Subcutaneous preadipocyte (primary cell): ENCODE results near the gene GTF2H3. TPM values are rescaled to one million over a fixed set of nuclear protein-coding genes. Genes with fewer than 3 reads are reported as not detected.

Source experiments
- small RNA-seq: library from RNA; depleted of rRNA; stranded (forward); fragments of <200 nt; gene quantifications from one replicate; pipeline ENCODE3, GENCODE V24; 2012
- total RNA-seq: library from RNA; depleted of rRNA; stranded (reverse); fragments of >200 nt; gene quantifications from 2 replicates; pipeline ENCODE4 v1.2.3, GENCODE V29; 2012

The GTF2H3 gene
- 52.4 and 66.9 TPM in 2 replicates for total RNA-seq

DNA sequence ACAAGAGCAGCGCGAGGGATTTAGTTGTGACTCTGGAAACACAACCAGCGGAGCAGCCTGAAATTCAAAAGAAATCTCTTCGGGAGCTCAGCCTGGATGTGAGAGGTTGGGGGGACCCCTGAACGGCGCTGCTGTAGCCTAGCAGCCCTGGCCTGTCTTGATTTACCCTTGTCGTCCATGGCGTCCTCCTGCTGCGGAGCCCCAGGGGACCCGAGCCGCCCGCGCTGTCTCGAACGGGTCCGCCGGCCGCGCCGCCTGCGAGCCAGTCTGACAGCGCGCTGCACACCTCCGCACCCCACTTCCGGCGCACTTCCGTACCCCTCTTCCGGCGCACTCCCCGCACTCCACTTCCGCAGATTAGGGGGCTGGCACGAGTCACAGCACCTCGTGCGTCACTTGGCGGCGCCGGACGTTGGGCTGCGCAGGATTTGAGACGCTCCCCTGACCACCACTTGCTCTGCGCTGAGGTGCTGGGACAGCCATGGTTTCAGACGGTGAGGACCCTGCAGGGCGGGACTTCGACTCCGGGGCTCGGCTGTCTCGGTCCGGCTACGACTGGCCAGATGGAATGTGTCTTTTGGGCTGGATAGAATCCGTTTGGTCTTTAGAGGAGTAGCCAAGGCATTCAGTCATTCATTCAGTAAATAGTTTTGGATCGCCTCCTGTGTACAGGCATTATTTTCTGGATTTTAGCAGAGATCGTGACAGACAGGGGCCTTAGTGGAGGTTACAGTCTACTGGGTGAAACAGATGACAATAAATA lies at the start of gene GTF2H3, which contains the start of gene EIF2B1:
Gene GTF2H3, plus strand, starts transcription at position 451 of the 763 bp plus-strand sequence. Its CDS starts 31 bp downstream, at position 482.
Gene EIF2B1, minus strand, starts transcription at position 308 of the 763 bp plus-strand sequence. Its CDS starts 129 bp downstream, at position 179.

GRCh38 chr12:123601602-123602489 lies 31.8 kb upstream of the GTF2H3 start, which contains the start of gene DDX55:
Gene DDX55, plus strand, starts transcription at chr12:123602099. Its CDS starts 50 bp downstream, at chr12:123602149.

DNA sequence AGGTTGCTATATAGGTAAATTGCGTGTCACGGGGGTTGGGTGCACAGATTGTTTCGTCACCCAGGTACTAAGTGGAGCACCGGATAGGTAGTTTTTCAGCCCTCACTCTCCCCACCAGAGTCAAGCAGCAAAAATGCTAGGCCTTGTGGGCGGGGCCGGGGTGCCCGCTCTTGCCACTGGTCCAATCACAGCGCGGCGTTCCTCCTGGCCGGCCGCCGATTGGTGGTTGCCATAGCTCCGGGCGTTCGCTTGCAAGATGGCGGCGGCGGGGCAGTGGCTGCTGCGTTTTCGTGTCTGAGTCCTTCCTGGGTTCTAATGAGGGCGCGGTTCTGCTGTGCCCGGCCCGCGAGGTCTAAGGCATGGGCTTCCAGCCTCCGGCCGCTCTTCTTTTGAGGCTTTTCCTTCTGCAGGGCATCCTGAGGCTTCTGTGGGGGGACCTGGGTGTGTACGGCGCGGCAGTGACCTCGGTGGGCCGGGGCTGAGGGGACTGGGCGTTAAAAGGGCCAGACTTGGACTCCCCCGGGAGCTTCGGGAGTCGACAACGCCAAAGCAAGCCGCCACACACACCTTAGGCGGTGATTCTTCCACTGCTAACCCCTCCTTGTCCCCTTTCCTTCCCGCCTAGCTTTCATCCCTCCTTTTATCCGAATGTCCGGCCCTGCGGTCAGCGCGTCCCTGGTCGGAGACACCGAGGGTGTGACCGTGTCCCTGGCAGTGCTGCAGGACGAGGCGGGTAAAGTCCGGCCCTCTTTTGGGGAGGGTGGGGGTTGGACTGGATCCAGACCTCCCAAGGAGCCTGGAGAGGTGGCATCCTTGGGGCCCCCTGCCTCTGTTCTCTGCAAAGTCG lies 37.5 kb downstream of the GTF2H3 start, which contains the start of gene TCTN2:
Gene TCTN2, plus strand, starts transcription at position 232 of the 847 bp plus-strand sequence. Its CDS starts 128 bp downstream, at position 360.

Small RNA genes lying within 50 kb of the gene (small RNA-seq; reads per million reads assigned to genes)
- 19.8 reads per million, percentile 97 among the genes with 10 or more reads in this experiment for gene SNORA9B

Other genes starting within 250 kb of the GTF2H3 start
- gene KMT5A, start 249.7 kb upstream of the GTF2H3 start, total RNA-seq: 40.1 and 55.5 TPM in 2 replicates
- gene RILPL2, start 197.1 kb upstream of the GTF2H3 start, total RNA-seq: 2.9 and 3.5 TPM in 2 replicates
- 7.7 and 13.1 TPM in 2 replicates for gene SNRNP35, start 175.7 kb upstream of the GTF2H3 start, total RNA-seq
- gene RILPL1, start 100.1 kb upstream of the GTF2H3 start, total RNA-seq: 11.7 and 11.8 TPM in 2 replicates
- 317 and 351 TPM in 2 replicates for gene TMED2, start 49.3 kb upstream of the GTF2H3 start, total RNA-seq
- 18.4 and 30.5 TPM in 2 replicates for gene DDX55, start 31.7 kb upstream of the GTF2H3 start, total RNA-seq
- 31.2 and 36.0 TPM in 2 replicates for gene EIF2B1, start 143 bp upstream of the GTF2H3 start, total RNA-seq
- gene TCTN2, start 37.3 kb downstream of the GTF2H3 start, total RNA-seq: 12.5 and 13.6 TPM in 2 replicates
- gene ATP6V0A2, start 78.5 kb downstream of the GTF2H3 start, total RNA-seq: 19.1 and 34.8 TPM in 2 replicates
- gene DNAH10, start 128.5 kb downstream of the GTF2H3 start, total RNA-seq: 0.73 and 2.7 TPM in 2 replicates